HEK293 (cell line): ENCODE data around the gene LRRC32.

Source experiments
- CTCF ChIA-PET: fragments of 350-600 bp; formaldehyde crosslinking; extraction: SDS; loops from one replicate; lab custom pipeline; 2021; ENCODE audit warnings: antibody characterized with exemption; lab: Yijun Ruan, JAX
- POLR2A ChIA-PET: fragments of 300-600 bp; formaldehyde crosslinking; extraction: SDS; loops from one replicate; lab custom pipeline; 2020; ENCODE audit warnings: antibody characterized with exemption, inconsistent platforms; lab: Yijun Ruan, JAX
- H3K27ac ChIP-seq: fragments of 200-500 bp; sonication (Bioruptor generic); 2 replicates; pipeline ENCODE4 v1.5.1; 2014; ENCODE audit warnings: low read depth, low read length, control low read depth, inconsistent platforms; ENCODE audit errors: extremely low read depth
- H3K36me3 ChIP-seq, 2 experiments: fragments of 200-500 bp in 1 of 2; sonication (Bioruptor generic) in 1 of 2; 1 replicate in 1 of 2; 2 replicates in 1 of 2; pipeline ENCODE4 v1.5.1; 2014 to 2017; ENCODE audit warnings: inconsistent platforms in 2 of 2, low read length in 2 of 2; ENCODE audit not compliant: control insufficient read depth in 2 of 2, insufficient read depth in 1 of 2
- H3K4me1 ChIP-seq: fragments of 200-500 bp; sonication (Bioruptor generic); 2 replicates; pipeline ENCODE4 v1.5.1; 2014; ENCODE audit warnings: mild to moderate bottlenecking, low read length, inconsistent platforms; ENCODE audit not compliant: control insufficient read depth, insufficient read depth
- H3K4me3 ChIP-seq: 2 replicates; pipeline ENCODE4 v1.5.1; 2011; ENCODE audit warnings: low read depth, mild to moderate bottlenecking, control low read depth, low read length, moderate library complexity
- H3K9me3 ChIP-seq: fragments of 200-500 bp; sonication (Bioruptor generic); 2 replicates; pipeline ENCODE4 v1.5.1; 2014; ENCODE audit warnings: low read depth, low read length, inconsistent platforms; ENCODE audit not compliant: control insufficient read depth, insufficient read depth
- BCL11B ChIP-seq: fragments of 450-650 bp; formaldehyde crosslinking; IDR thresholded peaks from 2 replicates; pipeline ENCODE4 v1.5.1; 2016; ENCODE audit warnings: low read depth, missing biosample characterization, missing genetic modification characterization
- ELK4 ChIP-seq: IDR thresholded peaks from 2 replicates; pipeline ENCODE4 v1.6.1; 2011; ENCODE audit warnings: mild to moderate bottlenecking, low read depth, low read length, borderline replicate concordance
- KLF16 ChIP-seq: fragments of 450-650 bp; formaldehyde crosslinking; IDR thresholded peaks from 2 replicates; pipeline ENCODE4 v1.5.1; 2017; ENCODE audit warnings: missing biosample characterization, missing genetic modification characterization
- MEIS1 ChIP-seq: sonication (generic); formaldehyde crosslinking; IDR thresholded peaks from 2 replicates; pipeline ENCODE4 v1.8.1; 2022; ENCODE audit warnings: missing genetic modification reagents, mild to moderate bottlenecking, borderline replicate concordance
- SETDB1 ChIP-seq: IDR thresholded peaks from one replicate; pipeline ENCODE4 v1.6.1; 2017; ENCODE audit warnings: mild to moderate bottlenecking, low read length, moderate library complexity, mixed read lengths; ENCODE audit not compliant: insufficient read length
- ZBTB7A ChIP-seq: fragments of 450-650 bp; formaldehyde crosslinking; IDR thresholded peaks from 2 replicates; pipeline ENCODE4 v1.5.1; 2016; ENCODE audit warnings: low read depth, missing biosample characterization, missing genetic modification characterization
- ZFP37 ChIP-seq: fragments of 450-650 bp; formaldehyde crosslinking; IDR thresholded peaks from 2 replicates; pipeline ENCODE4 v1.5.1; 2016; ENCODE audit warnings: missing biosample characterization, missing genetic modification characterization
- ZNF138 ChIP-seq: fragments of 450-650 bp; formaldehyde crosslinking; IDR thresholded peaks from 2 replicates; pipeline ENCODE4 v1.5.1; 2016; ENCODE audit warnings: missing biosample characterization, missing genetic modification characterization, borderline replicate concordance
- ZNF175 ChIP-seq: fragments of 450-650 bp; formaldehyde crosslinking; IDR thresholded peaks from 2 replicates; pipeline ENCODE4 v1.5.1; 2016; ENCODE audit warnings: missing biosample characterization, missing genetic modification characterization
- ZNF2 ChIP-seq: fragments of 450-650 bp; formaldehyde crosslinking; IDR thresholded peaks from 2 replicates; pipeline ENCODE4 v1.5.1; 2016; ENCODE audit warnings: missing biosample characterization, missing genetic modification characterization
- ZNF214 ChIP-seq: fragments of 450-650 bp; formaldehyde crosslinking; IDR thresholded peaks from 2 replicates; pipeline ENCODE4 v1.5.1; 2017; ENCODE audit warnings: missing biosample characterization, mild to moderate bottlenecking, missing genetic modification characterization, borderline replicate concordance
- ZNF292 ChIP-seq: fragments of 450-650 bp; formaldehyde crosslinking; IDR thresholded peaks from 2 replicates; pipeline ENCODE4 v1.5.1; 2016; ENCODE audit warnings: low read depth, missing biosample characterization, missing genetic modification characterization, borderline replicate concordance
- ZNF362 ChIP-seq: fragments of 450-650 bp; formaldehyde crosslinking; IDR thresholded peaks from 2 replicates; pipeline ENCODE4 v1.5.1; 2016; ENCODE audit warnings: missing biosample characterization, missing genetic modification characterization
- ZNF501 ChIP-seq: fragments of 450-650 bp; formaldehyde crosslinking; IDR thresholded peaks from 2 replicates; pipeline ENCODE4 v1.5.1; 2016; ENCODE audit warnings: missing biosample characterization, missing genetic modification characterization
- ZNF521 ChIP-seq: fragments of 450-650 bp; formaldehyde crosslinking; IDR thresholded peaks from 2 replicates; pipeline ENCODE4 v1.5.1; 2017; ENCODE audit warnings: missing biosample characterization, mild to moderate bottlenecking, missing genetic modification characterization
- ZNF530 ChIP-seq: fragments of 450-650 bp; formaldehyde crosslinking; IDR thresholded peaks from 2 replicates; pipeline ENCODE4 v1.5.1; 2016; ENCODE audit warnings: low read depth, missing biosample characterization, missing genetic modification characterization
- ZNF544 ChIP-seq: fragments of 450-650 bp; formaldehyde crosslinking; IDR thresholded peaks from 2 replicates; pipeline ENCODE4 v1.5.0; 2017; ENCODE audit warnings: missing biosample characterization, missing genetic modification characterization
- ZNF555 ChIP-seq: fragments of 450-650 bp; formaldehyde crosslinking; conservative IDR thresholded peaks from 2 replicates; pipeline ENCODE4 v1.5.1; 2017; ENCODE audit warnings: missing biosample characterization, mild to moderate bottlenecking, missing genetic modification characterization, inconsistent platforms
- ZNF621 ChIP-seq: fragments of 450-650 bp; formaldehyde crosslinking; IDR thresholded peaks from 2 replicates; pipeline ENCODE4 v1.5.1; 2017; ENCODE audit warnings: missing biosample characterization, missing genetic modification characterization
- ZNF629 ChIP-seq: fragments of 450-650 bp; formaldehyde crosslinking; IDR thresholded peaks from 2 replicates; pipeline ENCODE4 v1.5.1; 2017; ENCODE audit warnings: missing biosample characterization, missing genetic modification characterization
- ZNF670 ChIP-seq: fragments of 450-650 bp; formaldehyde crosslinking; IDR thresholded peaks from 2 replicates; pipeline ENCODE4 v1.5.1; 2016; ENCODE audit warnings: missing biosample characterization, missing genetic modification characterization, low read depth
- ZNF792 ChIP-seq: fragments of 450-650 bp; formaldehyde crosslinking; IDR thresholded peaks from 2 replicates; pipeline ENCODE4 v1.5.1; 2016; ENCODE audit warnings: missing biosample characterization, missing genetic modification characterization
- TF ChIP-seq, protein P1 (sequence below): fragments of 450-650 bp; formaldehyde crosslinking; IDR thresholded peaks from 2 replicates; pipeline ENCODE4 v1.5.1; 2017; ENCODE audit warnings: missing biosample characterization, missing genetic modification characterization
- TF ChIP-seq, protein P2 (sequence below): fragments of 450-650 bp; formaldehyde crosslinking; optimal IDR thresholded peaks from 2 replicates; pipeline ENCODE3; 2016; ENCODE audit warnings: missing biosample characterization, mild to moderate bottlenecking, missing genetic modification characterization
- TF ChIP-seq, protein P3 (sequence below): fragments of 450-650 bp; formaldehyde crosslinking; IDR thresholded peaks from 2 replicates; pipeline ENCODE4 v1.5.1; 2016; ENCODE audit warnings: missing biosample characterization, missing genetic modification characterization
- TF ChIP-seq, protein P4 (sequence below): fragments of 450-650 bp; formaldehyde crosslinking; IDR thresholded peaks from 2 replicates; pipeline ENCODE4 v1.5.1; 2017; ENCODE audit warnings: missing biosample characterization, missing genetic modification characterization

The LRRC32 gene

GRCh38 chr11:76642341-76642740 is 28.2 kb downstream of the LRRC32 start:
- Histone ChIP-seq H3K4me3 (no peak overlapping the region), H3K9me3 (no peaks in the 10 kb centered on the region), H3K4me1 (no peaks in the 10 kb centered on the region), H3K27ac (no peak overlapping the region), H3K36me3 (no peaks in the 10 kb centered on the region)
- no peak for TF ChIP-seq ZNF2 (tag by site-specific recombination)
- TF ChIP-seq ZNF621 (tag by site-specific recombination) = no peak
- TF ChIP-seq ZNF544 (tag by site-specific recombination) = no peak
- TF ChIP-seq ZNF555 (tag by site-specific recombination) = no peak
- no peak for TF ChIP-seq SETDB1
- no peak for TF ChIP-seq ZNF362 (tag by site-specific recombination)
- TF ChIP-seq ZNF214 (tag by site-specific recombination) = no peak
- no peak for TF ChIP-seq BCL11B (tag by site-specific recombination)
- no peak for TF ChIP-seq ZNF521 (tag by site-specific recombination)
- TF ChIP-seq ZFP37 (tag by site-specific recombination) = no peak
- TF ChIP-seq, protein P1, sequence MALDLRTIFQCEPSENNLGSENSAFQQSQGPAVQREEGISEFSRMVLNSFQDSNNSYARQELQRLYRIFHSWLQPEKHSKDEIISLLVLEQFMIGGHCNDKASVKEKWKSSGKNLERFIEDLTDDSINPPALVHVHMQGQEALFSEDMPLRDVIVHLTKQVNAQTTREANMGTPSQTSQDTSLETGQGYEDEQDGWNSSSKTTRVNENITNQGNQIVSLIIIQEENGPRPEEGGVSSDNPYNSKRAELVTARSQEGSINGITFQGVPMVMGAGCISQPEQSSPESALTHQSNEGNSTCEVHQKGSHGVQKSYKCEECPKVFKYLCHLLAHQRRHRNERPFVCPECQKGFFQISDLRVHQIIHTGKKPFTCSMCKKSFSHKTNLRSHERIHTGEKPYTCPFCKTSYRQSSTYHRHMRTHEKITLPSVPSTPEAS (tag by site-specific recombination) = no peak
- POLR2A ChIA-PET = no interaction called here
- CTCF ChIA-PET = interaction anchor here (0.9 kb wide), 1 partner anchor 44 kb away, joined by 3 read pairs; no protein-coding TSS in a partner anchor

DNA sequence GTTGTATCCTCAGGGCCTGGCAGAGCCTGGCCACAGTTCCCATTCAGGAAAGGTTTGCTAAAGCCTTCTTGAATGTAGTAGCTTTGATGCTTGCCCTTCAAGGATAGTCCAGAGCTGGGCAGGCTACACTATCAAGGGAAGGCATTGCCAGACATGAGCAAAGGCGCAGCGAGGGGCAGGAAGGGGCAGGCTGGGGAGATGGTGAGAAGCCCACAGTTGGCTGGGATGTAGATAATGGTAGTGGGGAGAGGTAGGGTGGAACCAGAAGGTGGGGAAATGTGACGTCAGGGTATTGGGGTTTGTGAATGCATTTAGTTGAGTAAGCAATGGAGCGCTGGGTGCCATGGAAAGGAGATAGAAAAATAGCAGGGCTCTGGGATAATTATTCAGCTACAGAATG is 28.6 kb downstream of the LRRC32 start:
- no peaks in the 10 kb centered on the region for H3K36me3 ChIP-seq
- ChIA-PET CTCF (no interaction called here), POLR2A (no interaction called here)
- TF ChIP-seq ZNF501 (tag by site-specific recombination) (no peak), ZNF2 (tag by site-specific recombination) (no peak), ELK4 (no peak), ZNF670 (tag by site-specific recombination) (no peak), ZNF214 (tag by site-specific recombination) (no peak), MEIS1 (no peak), ZNF175 (tag by site-specific recombination) (no peak), SETDB1 (no peak), ZNF138 (no peak), ZNF292 (tag by site-specific recombination) (no peak), KLF16 (no peak), ZNF629 (tag by site-specific recombination) (no peak), ZNF792 (tag by site-specific recombination) (no peak), ZBTB7A (tag by site-specific recombination) (no peak), ZNF530 (tag by site-specific recombination) (no peak)
- TF ChIP-seq, protein P2, sequence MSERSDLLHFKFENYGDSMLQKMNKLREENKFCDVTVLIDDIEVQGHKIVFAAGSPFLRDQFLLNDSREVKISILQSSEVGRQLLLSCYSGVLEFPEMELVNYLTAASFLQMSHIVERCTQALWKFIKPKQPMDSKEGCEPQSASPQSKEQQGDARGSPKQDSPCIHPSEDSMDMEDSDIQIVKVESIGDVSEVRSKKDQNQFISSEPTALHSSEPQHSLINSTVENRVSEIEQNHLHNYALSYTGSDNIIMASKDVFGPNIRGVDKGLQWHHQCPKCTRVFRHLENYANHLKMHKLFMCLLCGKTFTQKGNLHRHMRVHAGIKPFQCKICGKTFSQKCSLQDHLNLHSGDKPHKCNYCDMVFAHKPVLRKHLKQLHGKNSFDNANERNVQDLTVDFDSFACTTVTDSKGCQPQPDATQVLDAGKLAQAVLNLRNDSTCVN (tag by site-specific recombination) = no peak
- TF ChIP-seq, protein P3, sequence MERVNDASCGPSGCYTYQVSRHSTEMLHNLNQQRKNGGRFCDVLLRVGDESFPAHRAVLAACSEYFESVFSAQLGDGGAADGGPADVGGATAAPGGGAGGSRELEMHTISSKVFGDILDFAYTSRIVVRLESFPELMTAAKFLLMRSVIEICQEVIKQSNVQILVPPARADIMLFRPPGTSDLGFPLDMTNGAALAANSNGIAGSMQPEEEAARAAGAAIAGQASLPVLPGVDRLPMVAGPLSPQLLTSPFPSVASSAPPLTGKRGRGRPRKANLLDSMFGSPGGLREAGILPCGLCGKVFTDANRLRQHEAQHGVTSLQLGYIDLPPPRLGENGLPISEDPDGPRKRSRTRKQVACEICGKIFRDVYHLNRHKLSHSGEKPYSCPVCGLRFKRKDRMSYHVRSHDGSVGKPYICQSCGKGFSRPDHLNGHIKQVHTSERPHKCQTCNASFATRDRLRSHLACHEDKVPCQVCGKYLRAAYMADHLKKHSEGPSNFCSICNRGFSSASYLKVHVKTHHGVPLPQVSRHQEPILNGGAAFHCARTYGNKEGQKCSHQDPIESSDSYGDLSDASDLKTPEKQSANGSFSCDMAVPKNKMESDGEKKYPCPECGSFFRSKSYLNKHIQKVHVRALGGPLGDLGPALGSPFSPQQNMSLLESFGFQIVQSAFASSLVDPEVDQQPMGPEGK = no peak
- TF ChIP-seq, protein P4, sequence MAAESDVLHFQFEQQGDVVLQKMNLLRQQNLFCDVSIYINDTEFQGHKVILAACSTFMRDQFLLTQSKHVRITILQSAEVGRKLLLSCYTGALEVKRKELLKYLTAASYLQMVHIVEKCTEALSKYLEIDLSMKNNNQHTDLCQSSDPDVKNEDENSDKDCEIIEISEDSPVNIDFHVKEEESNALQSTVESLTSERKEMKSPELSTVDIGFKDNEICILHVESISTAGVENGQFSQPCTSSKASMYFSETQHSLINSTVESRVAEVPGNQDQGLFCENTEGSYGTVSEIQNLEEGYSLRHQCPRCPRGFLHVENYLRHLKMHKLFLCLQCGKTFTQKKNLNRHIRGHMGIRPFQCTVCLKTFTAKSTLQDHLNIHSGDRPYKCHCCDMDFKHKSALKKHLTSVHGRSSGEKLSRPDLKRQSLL (tag by site-specific recombination) = no peak
- H3K27ac ChIP-seq = no peak overlapping the region
- no peak overlapping the region for H3K4me3 ChIP-seq
- no peaks in the 10 kb centered on the region for H3K4me1 ChIP-seq
- H3K9me3 ChIP-seq = no peaks in the 10 kb centered on the region
